ENCODE measurements around the gene DNAL4. TPM values are rescaled to one million over a fixed set of nuclear protein-coding genes. Genes with fewer than 3 reads are reported as not detected.

Gene DNAL4, protein sequence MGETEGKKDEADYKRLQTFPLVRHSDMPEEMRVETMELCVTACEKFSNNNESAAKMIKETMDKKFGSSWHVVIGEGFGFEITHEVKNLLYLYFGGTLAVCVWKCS
- 13.5 and 16.5 TPM in 2 replicates for total RNA-seq

DNA sequence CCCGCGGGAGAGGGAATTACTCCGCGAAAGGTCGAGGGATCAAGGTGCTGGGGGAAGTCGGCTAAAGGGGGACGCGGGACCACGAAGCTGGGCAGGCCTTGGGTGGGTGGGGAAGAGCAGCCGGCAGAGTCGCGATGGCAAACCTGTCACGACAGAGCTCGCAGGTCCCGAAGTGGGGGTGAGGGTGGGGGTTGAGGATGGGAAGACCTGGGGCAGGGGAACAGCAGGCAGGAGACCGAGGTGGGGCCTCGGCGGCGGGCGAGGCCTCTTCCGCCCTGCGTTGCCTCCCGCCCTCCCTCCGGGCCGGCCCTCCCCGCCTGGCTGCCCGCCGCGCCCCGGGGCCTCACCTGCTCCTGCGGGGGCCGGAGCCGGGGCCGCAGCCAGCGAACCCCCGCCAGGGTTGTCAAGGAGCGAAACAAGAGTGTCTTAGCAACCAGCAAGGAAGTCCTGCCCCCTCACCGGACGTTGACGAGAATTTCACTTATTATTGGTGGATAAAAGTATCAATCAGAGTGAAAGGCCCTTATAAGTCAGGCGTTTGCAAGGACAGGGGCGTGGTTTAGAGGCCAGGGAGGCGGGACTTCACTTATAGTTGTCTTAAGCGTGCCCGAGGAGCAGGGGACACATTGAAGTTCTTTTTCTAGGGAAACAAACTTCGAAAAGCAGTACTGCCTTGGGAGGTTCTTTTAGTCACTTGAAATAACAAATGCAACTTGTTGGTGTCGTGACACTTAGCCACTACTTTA is at the start of gene DNAL4:
TSS of gene DNAL4 (minus strand) at position 423 of the 746 bp plus-strand sequence. CDS start 11,412 bp downstream, outside the sequence.

DNA sequence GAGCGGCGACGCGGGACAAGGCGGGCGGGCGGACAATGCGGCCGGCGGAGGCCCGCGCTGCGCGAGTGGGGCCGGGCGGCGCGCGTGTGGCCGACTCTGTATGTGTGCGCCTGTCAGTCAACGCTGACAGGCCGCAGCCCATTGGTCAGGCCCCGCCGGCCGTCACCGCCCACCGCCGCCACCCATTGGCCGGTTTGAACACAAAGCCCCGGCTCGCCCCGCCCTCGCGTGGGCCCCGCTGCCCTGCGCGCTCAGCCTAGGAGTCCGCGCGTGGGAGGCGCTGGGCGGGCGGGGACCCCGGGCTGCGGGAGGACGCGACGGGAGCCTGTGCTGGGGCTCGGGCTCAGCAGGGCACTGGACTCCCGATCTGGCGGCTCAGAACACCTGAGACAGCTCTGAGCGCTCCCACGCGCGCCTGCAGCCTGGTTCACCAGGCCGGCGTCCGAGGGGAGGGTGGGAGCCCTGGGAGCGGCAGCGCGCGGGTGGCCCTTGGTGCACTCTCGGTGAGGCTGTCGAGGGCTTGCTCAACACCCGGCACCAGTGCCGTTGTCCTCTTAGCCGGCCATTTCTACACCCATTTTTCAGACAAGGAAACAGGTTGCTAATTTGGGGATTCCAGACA is 37.9 kb downstream of the DNAL4 start, which contains the start of gene SUN2:
TSS of gene SUN2 (minus strand) at position 88 of the 622 bp plus-strand sequence. CDS start 3,370 bp downstream, outside the sequence.

Other genes with a start within 250 kb of the DNAL4 start
- 0.53 and 1.9 TPM in 2 replicates for gene DMC1, start 224.0 kb downstream of the DNAL4 start, total RNA-seq
- gene FAM227A, start 137.8 kb downstream of the DNAL4 start, total RNA-seq = not detected in 2 replicates
- 20.3 and 22.7 TPM in 2 replicates for gene CBY1, start 137.5 kb downstream of the DNAL4 start, total RNA-seq
- 83.6 and 96.4 TPM in 2 replicates for gene TOMM22, start 112.2 kb downstream of the DNAL4 start, total RNA-seq
- gene JOSD1, start 93.2 kb downstream of the DNAL4 start, total RNA-seq = 78.4 and 87.0 TPM in 2 replicates
- 27.6 and 28.2 TPM in 2 replicates for gene GTPBP1, start 88.2 kb downstream of the DNAL4 start, total RNA-seq
- 69.0 and 82.1 TPM in 2 replicates for gene SUN2, start 38.1 kb downstream of the DNAL4 start, total RNA-seq
- 0.05 and 0.07 TPM in 2 replicates for gene NPTXR, start 49.9 kb upstream of the DNAL4 start, total RNA-seq
- 39.9 and 41.7 TPM in 2 replicates for gene CBX6, start 78.1 kb upstream of the DNAL4 start, total RNA-seq
- not detected in 2 replicates for gene APOBEC3A, start 163.5 kb upstream of the DNAL4 start, total RNA-seq
- 19.7 and 25.1 TPM in 2 replicates for gene APOBEC3B, start 188.2 kb upstream of the DNAL4 start, total RNA-seq
- 8.4 and 8.6 TPM in 2 replicates for gene APOBEC3C, start 220.1 kb upstream of the DNAL4 start, total RNA-seq
- gene APOBEC3D, start 227.0 kb upstream of the DNAL4 start, total RNA-seq = 2.4 TPM in 2 replicates
- gene APOBEC3F, start 246.7 kb upstream of the DNAL4 start, total RNA-seq = 6.9 and 10.6 TPM in 2 replicates